Measurements from ENCODE around the gene SPATA6L. TPM values are rescaled to one million over a fixed set of nuclear protein-coding genes. Genes with fewer than 3 reads are reported as not detected.

Gene SPATA6L
- total RNA-seq, 1 donor from 2014 or later: 0.59 TPM

DNA sequence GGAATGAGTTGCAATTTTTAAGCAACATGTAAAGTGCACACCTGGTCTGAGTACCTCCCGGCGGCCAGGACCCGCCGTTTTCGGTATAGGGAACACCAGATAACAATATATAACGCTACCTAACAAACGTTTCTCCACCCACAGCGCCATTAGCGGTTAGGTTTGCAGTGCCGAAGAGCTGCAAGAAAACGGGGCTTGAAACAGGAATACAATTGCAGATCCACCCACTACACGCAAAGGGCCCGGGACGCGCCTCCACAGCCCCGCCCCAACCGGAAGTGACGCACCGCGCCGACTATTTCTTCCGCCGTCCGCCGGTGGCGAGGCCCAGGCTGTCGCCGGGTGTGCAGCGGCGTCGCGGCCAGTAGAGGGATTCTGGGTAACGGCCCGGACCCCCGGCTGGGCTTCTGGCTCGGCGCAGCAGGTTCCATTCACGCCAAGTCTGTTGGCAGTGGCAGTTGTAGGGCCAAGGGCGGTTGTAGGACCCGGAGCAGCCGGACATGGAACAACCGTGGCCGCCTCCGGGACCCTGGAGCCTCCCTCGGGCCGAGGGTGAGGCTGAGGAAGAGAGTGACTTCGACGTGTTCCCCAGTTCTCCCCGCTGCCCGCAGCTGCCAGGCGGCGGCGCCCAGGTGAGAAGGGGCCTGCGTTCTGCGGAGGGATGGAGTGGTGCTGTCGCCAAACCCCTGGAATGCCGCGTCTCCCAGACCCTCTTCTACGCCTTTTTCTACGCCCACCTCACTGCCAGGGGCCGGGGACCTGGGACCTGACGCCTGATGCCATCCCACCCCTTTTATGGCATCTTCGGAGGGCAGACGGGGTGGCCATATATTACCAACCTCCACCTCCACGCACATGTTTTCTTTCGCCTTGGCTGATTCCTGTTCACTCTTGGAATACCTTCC, 13.2 kb upstream of the SPATA6L start, which contains the start of gene CDC37L1:
Gene CDC37L1 (plus strand): TSS at position 302 of the 905 bp plus-strand sequence. CDS start 199 bp downstream, at position 501.
- Mint-ChIP-seq H3K4me3 (ENCODE audit: unreplicated experiment) (no peak within 1 kb of the TSS), H3K4me1 (ENCODE audit: low read depth, unreplicated experiment) (no peaks in the 10 kb centered on the region), H3K36me3 (ENCODE audit: unreplicated experiment) (no peaks in the 10 kb centered on the region), H3K27me3 (ENCODE audit: unreplicated experiment) (no peaks in the 10 kb centered on the region), H3K27ac (ENCODE audit: unreplicated experiment) (no peak within 1 kb of the TSS), H3K9me3 (ENCODE audit: unreplicated experiment) (no peaks in the 10 kb centered on the region)
- peak; percentile 99 for DNase-seq
- TF ChIP-seq, protein P1, sequence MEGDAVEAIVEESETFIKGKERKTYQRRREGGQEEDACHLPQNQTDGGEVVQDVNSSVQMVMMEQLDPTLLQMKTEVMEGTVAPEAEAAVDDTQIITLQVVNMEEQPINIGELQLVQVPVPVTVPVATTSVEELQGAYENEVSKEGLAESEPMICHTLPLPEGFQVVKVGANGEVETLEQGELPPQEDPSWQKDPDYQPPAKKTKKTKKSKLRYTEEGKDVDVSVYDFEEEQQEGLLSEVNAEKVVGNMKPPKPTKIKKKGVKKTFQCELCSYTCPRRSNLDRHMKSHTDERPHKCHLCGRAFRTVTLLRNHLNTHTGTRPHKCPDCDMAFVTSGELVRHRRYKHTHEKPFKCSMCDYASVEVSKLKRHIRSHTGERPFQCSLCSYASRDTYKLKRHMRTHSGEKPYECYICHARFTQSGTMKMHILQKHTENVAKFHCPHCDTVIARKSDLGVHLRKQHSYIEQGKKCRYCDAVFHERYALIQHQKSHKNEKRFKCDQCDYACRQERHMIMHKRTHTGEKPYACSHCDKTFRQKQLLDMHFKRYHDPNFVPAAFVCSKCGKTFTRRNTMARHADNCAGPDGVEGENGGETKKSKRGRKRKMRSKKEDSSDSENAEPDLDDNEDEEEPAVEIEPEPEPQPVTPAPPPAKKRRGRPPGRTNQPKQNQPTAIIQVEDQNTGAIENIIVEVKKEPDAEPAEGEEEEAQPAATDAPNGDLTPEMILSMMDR (IDR thresholded peaks at IDR 0.05; ENCODE audit: partially characterized antibody, unreplicated experiment): peak; percentile 88

DNA sequence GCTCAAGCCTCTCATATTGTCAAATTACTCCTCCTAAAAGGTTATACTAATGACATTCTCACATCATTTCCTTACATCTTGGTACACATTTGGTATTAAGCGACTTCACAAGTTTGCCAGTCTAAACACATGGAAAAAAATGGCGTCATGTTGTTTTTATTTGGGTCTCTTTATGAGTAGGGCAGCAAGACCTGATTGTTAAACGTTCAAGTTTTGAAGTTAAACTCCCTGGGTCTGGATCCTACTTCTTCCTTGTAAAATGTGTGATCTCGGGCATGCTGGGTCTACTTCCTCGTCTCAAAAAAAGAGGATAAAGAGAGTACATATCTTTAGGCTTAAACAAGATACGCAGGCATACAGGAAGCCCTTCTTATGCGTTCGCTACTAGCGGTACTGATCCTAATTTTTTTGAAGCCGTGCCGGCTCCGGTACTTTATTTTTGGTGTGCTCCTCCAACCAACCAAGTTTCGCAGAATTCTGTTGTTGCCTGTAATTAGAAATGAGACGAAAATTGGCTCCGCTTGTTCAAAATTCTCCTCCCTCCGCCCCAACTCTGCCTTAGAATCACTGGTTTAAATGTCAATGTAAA, 12.5 kb upstream of the SPATA6L start:
- H3K4me1 Mint-ChIP-seq (ENCODE audit: low read depth, unreplicated experiment): no peaks in the 10 kb centered on the region
- H3K9me3 Mint-ChIP-seq (ENCODE audit: unreplicated experiment): no peaks in the 10 kb centered on the region
- TF ChIP-seq, protein P1 (IDR thresholded peaks at IDR 0.05; ENCODE audit: partially characterized antibody, unreplicated experiment): no peak
- H3K4me3 Mint-ChIP-seq (ENCODE audit: unreplicated experiment): no peak overlapping the region
- no peak overlapping the region for H3K27ac Mint-ChIP-seq (ENCODE audit: unreplicated experiment)
- no peak for DNase-seq
- H3K36me3 Mint-ChIP-seq (ENCODE audit: unreplicated experiment): no peaks in the 10 kb centered on the region
- H3K27me3 Mint-ChIP-seq (ENCODE audit: unreplicated experiment): no peaks in the 10 kb centered on the region

DNA sequence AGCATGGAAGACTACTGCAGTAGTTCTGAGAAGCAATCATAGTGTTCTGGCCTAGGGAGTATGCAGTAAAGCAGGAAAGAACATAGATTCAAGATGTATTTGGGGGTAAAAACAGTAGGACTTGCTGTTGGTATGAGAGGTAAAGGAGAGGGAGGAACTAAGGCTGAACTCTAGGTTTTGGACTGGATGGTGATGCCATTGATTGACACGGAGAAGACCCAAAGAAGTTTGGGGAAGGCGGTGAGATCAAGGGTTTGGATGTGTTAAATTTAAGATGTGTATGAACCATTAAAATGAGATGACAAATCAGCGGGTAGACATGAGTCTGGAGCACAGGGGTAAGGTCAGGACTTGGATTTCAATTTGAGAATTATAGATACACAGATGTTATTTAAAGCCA, 11.1 kb upstream of the SPATA6L start:
- DNase-seq: no peak
- Mint-ChIP-seq H3K27ac (ENCODE audit: unreplicated experiment) (no peak overlapping the region), H3K9me3 (ENCODE audit: unreplicated experiment) (no peaks in the 10 kb centered on the region), H3K4me3 (ENCODE audit: unreplicated experiment) (no peak overlapping the region), H3K4me1 (ENCODE audit: low read depth, unreplicated experiment) (no peaks in the 10 kb centered on the region), H3K27me3 (ENCODE audit: unreplicated experiment) (no peaks in the 10 kb centered on the region), H3K36me3 (ENCODE audit: unreplicated experiment) (no peaks in the 10 kb centered on the region)
- TF ChIP-seq, protein P1 (IDR thresholded peaks at IDR 0.05; ENCODE audit: partially characterized antibody, unreplicated experiment): no peak

DNA sequence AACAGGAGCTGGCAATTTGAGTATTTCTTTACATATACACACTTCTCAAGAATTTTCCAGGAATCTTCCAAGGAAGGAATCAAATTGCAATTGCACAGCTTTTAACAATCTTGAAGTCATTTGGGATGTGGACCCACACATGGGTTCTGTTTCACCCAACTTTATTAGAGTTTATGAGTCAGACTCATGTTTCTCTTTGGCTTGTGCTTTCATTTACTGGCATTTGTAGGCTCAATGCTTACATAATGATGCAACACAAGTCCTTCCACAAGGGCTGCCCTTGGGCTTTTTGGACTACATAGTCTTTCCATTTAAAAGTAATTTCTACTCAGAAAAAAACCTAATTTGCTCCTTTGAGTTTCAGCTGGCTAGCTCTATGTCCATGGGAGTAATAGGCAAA, 8.5 kb upstream of the SPATA6L start:
- Mint-ChIP-seq H3K27me3 (ENCODE audit: unreplicated experiment) (no peaks in the 10 kb centered on the region), H3K4me3 (ENCODE audit: unreplicated experiment) (no peak overlapping the region), H3K27ac (ENCODE audit: unreplicated experiment) (no peak overlapping the region), H3K9me3 (ENCODE audit: unreplicated experiment) (no peaks in the 10 kb centered on the region), H3K36me3 (ENCODE audit: unreplicated experiment) (no peaks in the 10 kb centered on the region), H3K4me1 (ENCODE audit: low read depth, unreplicated experiment) (no peaks in the 10 kb centered on the region)
- TF ChIP-seq, protein P1 (IDR thresholded peaks at IDR 0.05; ENCODE audit: partially characterized antibody, unreplicated experiment): no peak
- no peak for DNase-seq

DNA sequence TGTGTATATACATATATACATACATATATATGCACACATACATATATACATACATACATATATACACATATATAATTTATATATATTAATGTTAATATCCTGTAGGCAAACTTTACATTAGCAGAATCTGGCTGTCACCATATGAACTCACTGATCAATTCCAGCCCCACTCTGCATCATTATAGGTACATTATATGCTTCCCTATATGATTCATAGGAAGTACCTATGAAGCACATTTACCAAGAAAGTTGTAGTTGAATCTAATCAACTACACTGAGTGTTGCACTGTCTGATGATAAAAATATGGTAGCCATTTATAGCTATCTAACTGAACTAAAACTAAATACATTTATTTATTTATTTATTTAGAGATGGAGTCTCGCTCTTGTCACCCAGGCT, 5.5 kb upstream of the SPATA6L start:
- TF ChIP-seq, protein P1 (IDR thresholded peaks at IDR 0.05; ENCODE audit: partially characterized antibody, unreplicated experiment): no peak
- no peak for DNase-seq
- no peak overlapping the region for H3K27ac Mint-ChIP-seq (ENCODE audit: unreplicated experiment)
- H3K4me1 Mint-ChIP-seq (ENCODE audit: low read depth, unreplicated experiment): no peaks in the 10 kb centered on the region
- no peaks in the 10 kb centered on the region for H3K36me3 Mint-ChIP-seq (ENCODE audit: unreplicated experiment)
- no peaks in the 10 kb centered on the region for H3K27me3 Mint-ChIP-seq (ENCODE audit: unreplicated experiment)
- H3K4me3 Mint-ChIP-seq (ENCODE audit: unreplicated experiment): no peak overlapping the region
- H3K9me3 Mint-ChIP-seq (ENCODE audit: unreplicated experiment): no peaks in the 10 kb centered on the region
